GM23338 (cell line): ENCODE results near the gene LATS2. TPM values are rescaled to one million over a fixed set of nuclear protein-coding genes. Genes with fewer than 3 reads are reported as not detected.

Source experiments
- polyA plus RNA-seq: library from polyadenylated mRNA; unstranded; fragments of >200 nt; fragmentation: Nextera tagmentation; extraction: Ambion mirVana; gene quantifications from 2 replicates; pipeline ENCODE4 v1.2.1, GENCODE V29; 2016
- small RNA-seq: library from RNA; depleted of rRNA; stranded (forward); fragments of <200 nt; gene quantifications from one replicate; pipeline ENCODE3, GENCODE V24; 2014; ENCODE audit warnings: low replicate concordance
- total RNA-seq: library from RNA; depleted of rRNA; stranded (reverse); fragments of >200 nt; shearing (Covaris generic); gene quantifications from 2 replicates; pipeline ENCODE4 v1.2.3, GENCODE V29; 2014; rRNA removed

LATS2 gene
- total and polyA plus RNA-seq, 2 experiments from 2014 or later: 10.5 to 25.4 TPM

Small RNAs within 50 kb of the gene (small RNA-seq; reads per million reads assigned to genes)
- gene PPIAP27 (not detected), gene RNU4-9P (1.0 reads per million, percentile 62 among the genes with 10 or more reads in this experiment)

Other genes starting within 250 kb of the LATS2 start
- gene XPO4, start 158.8 kb downstream of the LATS2 start, total RNA-seq: 56.7 and 57.8 TPM in 2 replicates
- gene XPO4, start 158.8 kb downstream of the LATS2 start, polyA plus RNA-seq: 12.0 and 14.1 TPM in 2 replicates
- gene SAP18, start 78.5 kb upstream of the LATS2 start, total RNA-seq: 87.5 and 129 TPM in 2 replicates
- 1,174 and 1,292 TPM in 2 replicates for gene SAP18, start 78.5 kb upstream of the LATS2 start, polyA plus RNA-seq
- gene SKA3, start 115.0 kb upstream of the LATS2 start, total RNA-seq: 65.9 and 70.2 TPM in 2 replicates
- 179 TPM in 2 replicates for gene SKA3, start 115.0 kb upstream of the LATS2 start, polyA plus RNA-seq
- 39.5 and 41.6 TPM in 2 replicates for gene MRPL57, start 115.1 kb upstream of the LATS2 start, total RNA-seq
- 110 and 119 TPM in 2 replicates for gene MRPL57, start 115.1 kb upstream of the LATS2 start, polyA plus RNA-seq